BJ (cell line): Measurements from ENCODE around the gene ZFYVE21. TPM values are rescaled to one million over a fixed set of nuclear protein-coding genes. Genes with fewer than 3 reads are reported as not detected.

Experiments
- CTCF ChIA-PET: fragments of 350-600 bp; formaldehyde crosslinking; extraction: SDS; loops from one replicate; lab custom pipeline; 2021; ENCODE audit warnings: antibody characterized with exemption, inconsistent platforms; lab: Yijun Ruan, JAX
- POLR2A ChIA-PET: fragments of 300-600 bp; sonication (Branson Sonifier 250); formaldehyde crosslinking; extraction: SDS; loops from one replicate; lab custom pipeline; 2021; ENCODE audit warnings: antibody characterized with exemption; lab: Charles Lee
- DNase-seq: peaks from one replicate; pipeline ENCODE4 v3.0.0-alpha.2; 2011; ENCODE audit warnings: low read depth
- H3K27me3 ChIP-seq: 2 replicates; pipeline ENCODE4 v1.6.0; 2011; ENCODE audit warnings: low read length; ENCODE audit not compliant: control insufficient read depth, insufficient read depth
- H3K36me3 ChIP-seq: 2 replicates; pipeline ENCODE4 v1.5.1; 2011; ENCODE audit warnings: low read length; ENCODE audit not compliant: control insufficient read depth, insufficient read depth
- H3K4me3 ChIP-seq: 2 replicates; pipeline ENCODE4 v1.5.1; 2011; ENCODE audit warnings: low read depth, mild to moderate bottlenecking, control low read depth, low read length
- CTCF ChIP-seq: IDR thresholded peaks from 2 replicates; pipeline ENCODE4 v1.5.1; 2011; ENCODE audit warnings: low read depth, mild to moderate bottlenecking, control low read depth, inconsistent platforms, low read length, moderate library complexity; ENCODE audit not compliant: insufficient read depth
- polyA plus RNA-seq: library from polyadenylated mRNA; depleted of rRNA; stranded (reverse); fragments of >200 nt; gene quantifications from 2 replicates; pipeline ENCODE4 v1.2.3, GENCODE V29; 2011

Gene ZFYVE21
- polyA plus RNA-seq, 1 experiment: 84.0 TPM

DNA sequence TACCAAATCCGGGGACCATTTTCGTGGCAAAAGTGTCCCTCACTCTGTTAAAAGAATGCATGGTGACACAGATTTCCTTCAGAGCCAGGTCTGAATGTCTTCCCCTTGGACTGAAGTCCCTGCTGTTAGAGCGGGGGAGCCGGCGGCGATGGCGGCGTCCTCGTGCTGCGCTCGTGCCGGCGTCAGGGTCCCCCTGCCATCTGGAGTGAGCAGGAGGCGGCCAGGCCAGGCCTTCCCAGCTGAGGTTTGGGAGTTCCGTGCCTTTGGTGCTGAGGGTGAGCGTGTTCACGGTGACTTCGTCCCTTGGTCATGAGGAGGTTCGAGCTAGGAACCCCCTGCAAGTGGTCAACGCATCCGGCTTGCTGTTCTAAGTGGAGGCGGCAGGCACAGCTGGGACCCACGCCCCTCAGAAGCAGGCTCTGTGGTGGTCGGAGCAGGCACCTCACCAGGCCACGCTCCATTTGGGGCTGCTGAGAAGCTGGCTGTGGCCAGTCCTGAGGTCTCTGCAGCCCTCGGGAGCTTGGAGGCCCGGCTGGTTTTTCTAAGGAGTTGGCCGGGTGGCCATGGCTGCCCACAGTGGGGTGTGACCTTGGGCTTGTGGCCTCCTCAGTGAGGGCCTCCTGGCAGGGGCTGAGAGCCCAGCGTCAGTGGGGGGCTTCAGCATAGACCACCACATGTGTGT, 9.5 kb downstream of the ZFYVE21 start:
- peaks cover 19% of the 10 kb centered on the region for H3K36me3 ChIP-seq
- H3K27me3 ChIP-seq: no peaks in the 10 kb centered on the region
- no peak overlapping the region for H3K4me3 ChIP-seq
- TF ChIP-seq CTCF: no peak
- no peak for DNase-seq
- ChIA-PET CTCF (interaction anchor here (1.4 to 1.5 kb wide), 2 partner anchors 11 to 15 kb away, joined by 4 read pairs; no protein-coding TSS in a partner anchor), POLR2A (no interaction called here)

GRCh38 chr14:103725739-103726395, 10.3 kb downstream of the ZFYVE21 start:
- H3K27me3 ChIP-seq: no peaks in the 10 kb centered on the region
- POLR2A ChIA-PET: no interaction called here
- no peak overlapping the region for H3K4me3 ChIP-seq
- no peak for TF ChIP-seq CTCF
- peaks cover 25% of the 10 kb centered on the region for H3K36me3 ChIP-seq
- CTCF ChIA-PET: no interaction called here
- no peak for DNase-seq

GRCh38 chr14:103726474-103726873, 10.9 kb downstream of the ZFYVE21 start:
- CTCF ChIA-PET: no interaction called here
- POLR2A ChIA-PET: no interaction called here
- no peak for DNase-seq

GRCh38 chr14:103727313-103727980, 11.8 kb downstream of the ZFYVE21 start:
- no peak for DNase-seq
- H3K4me3 ChIP-seq: no peak overlapping the region
- no peaks in the 10 kb centered on the region for H3K27me3 ChIP-seq
- TF ChIP-seq CTCF: no peak
- ChIA-PET CTCF (no interaction called here), POLR2A (no interaction called here)
- H3K36me3 ChIP-seq: peaks cover 28% of the 10 kb centered on the region

More at GRCh38 chr14:103726474-103726873, 10.9 kb downstream of the ZFYVE21 start:
- no peak for TF ChIP-seq CTCF
- peaks cover 25% of the 10 kb centered on the region for H3K36me3 ChIP-seq
- H3K27me3 ChIP-seq: no peaks in the 10 kb centered on the region
- H3K4me3 ChIP-seq: no peak overlapping the region

DNA sequence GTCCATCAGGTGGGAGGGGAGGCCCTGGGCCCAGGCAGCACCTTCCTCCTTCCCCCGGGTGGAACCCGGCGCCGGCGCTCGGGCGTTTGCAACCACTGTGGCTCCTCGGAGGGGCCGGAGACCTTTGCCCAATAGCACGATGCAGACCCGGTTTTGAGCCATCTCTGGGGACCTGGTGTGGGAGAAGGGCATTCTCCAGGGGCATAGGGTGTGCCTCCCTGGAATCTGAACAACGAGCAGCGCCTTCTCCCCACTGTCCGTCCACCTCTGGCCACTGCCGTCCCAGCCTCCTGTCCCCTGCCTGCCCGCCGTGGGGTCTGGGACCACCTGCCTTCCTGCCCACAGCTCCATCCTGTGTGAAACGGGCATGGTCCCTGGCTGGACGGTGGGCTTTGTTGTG, 12.5 kb downstream of the ZFYVE21 start:
- Histone ChIP-seq H3K4me3 (no peak overlapping the region), H3K36me3 (peaks cover 32% of the 10 kb centered on the region), H3K27me3 (no peaks in the 10 kb centered on the region)
- ChIA-PET POLR2A (no interaction called here), CTCF (no interaction called here)
- no peak for TF ChIP-seq CTCF
- DNase-seq: no peak
